ENCODE results near the gene HOXA6. TPM values are rescaled to one million over a fixed set of nuclear protein-coding genes. Genes with fewer than 3 reads are reported as not detected.

HOXA6 gene
- total and polyA plus RNA-seq, 2 donors (not counting 1 experiment from before 2014, with no cell fraction given), result 0.18 to 0.49 TPM

- Histone ChIP-seq H3K79me2 (ENCODE audit: control insufficient read depth, insufficient read depth, low read length) (no peaks in the 10 kb centered on the region), H3K4me2 (replicated peaks; ENCODE audit: low read depth, low read length, poor library complexity, severe bottlenecking) (no peak overlapping the region), H2AFZ (ENCODE audit: insufficient read depth, low read depth, low read length, poor library complexity, severe bottlenecking) (no peak overlapping the region), H4K20me1 (ENCODE audit: control insufficient read depth, insufficient read depth, low read length, poor library complexity, severe bottlenecking) (no peaks in the 10 kb centered on the region), H3K4me3 (ENCODE audit: control extremely low read depth in 1 of 5, extremely low read depth in 1 of 5, insufficient read depth in 1 of 5, low read depth in 2 of 5, low read length in 4 of 5) (no peak overlapping the region), H3K27me3 (replicated peaks in 1 of 4; ENCODE audit: control extremely low read depth in 1 of 4, control insufficient read depth in 3 of 4, insufficient read depth in 4 of 4, low read length in 3 of 4) (peaks cover 0 to 7% (median 0%) of the 10 kb centered on the region in 4 experiments), H3K27ac (ENCODE audit: low read length in 2 of 2) (no peak overlapping the region), H3K4me1 (ENCODE audit: control insufficient read depth in 2 of 2, insufficient read depth in 2 of 2, low read length in 2 of 2) (no peaks in the 10 kb centered on the region), H3K9ac (ENCODE audit: low read length) (no peak overlapping the region), H3K9me3 (ENCODE audit: control extremely low read depth in 1 of 3, control insufficient read depth in 2 of 3, insufficient read depth in 1 of 3, low read length in 2 of 3) (peaks cover 0 to 5% (median 0%) of the 10 kb centered on the region in 3 donors), H3K36me3 (replicated peaks in 1 of 2; ENCODE audit: control extremely low read depth in 1 of 2, control insufficient read depth in 1 of 2, extremely low read depth in 1 of 2, insufficient read depth in 2 of 2, low read length in 1 of 2) (no peaks in the 10 kb centered on the region)
- no peak for DNase-seq
- ChIA-PET CTCF (no interaction called here), POLR2A (interaction anchor here (0.6 kb wide), 1 partner anchor 78 kb away, joined by 4 read pairs; no protein-coding TSS in a partner anchor)
- TF ChIP-seq EZH2 (IDR thresholded peaks at IDR 0.05; ENCODE audit: borderline replicate concordance, insufficient read depth, low read depth, low read length, poor library complexity, severe bottlenecking) (no peak), CTCF (IDR thresholded peaks at IDR 0.05) (no peak)
- peaks cover 15% of the 10 kb centered on the region for H3K27me3 Mint-ChIP-seq
- intact Hi-C loops (cut with micrococcal nuclease), result no loop called here
- no peaks in the 10 kb centered on the region for H3K9me3 Mint-ChIP-seq (ENCODE audit: insufficient read depth)
- 93% methylated on average over 3 of the region's 26 CpGs for WGBS (ENCODE audit: insufficient coverage)
- H3K27ac Mint-ChIP-seq, result no peak overlapping the region
- H3K4me1 Mint-ChIP-seq, result no peaks in the 10 kb centered on the region
- no peak for ATAC-seq (ENCODE audit: low read depth)
- H3K4me3 Mint-ChIP-seq, result no peak overlapping the region
These were observed 33.4 kb downstream of the HOXA6 start for GRCh38 chr7:27113991-27114769.

Measured in B cell (primary cell).